HEK293 (cell line): ENCODE measurements around the gene LTBP1.

Experiments used
- BCL11B ChIP-seq: fragments of 450-650 bp; formaldehyde crosslinking; IDR thresholded peaks from 2 replicates; pipeline ENCODE4 v1.5.1; 2016; ENCODE audit warnings: low read depth, missing biosample characterization, missing genetic modification characterization
- GLI2 ChIP-seq: fragments of 450-650 bp; formaldehyde crosslinking; IDR thresholded peaks from 2 replicates; pipeline ENCODE4; 2017; ENCODE audit warnings: missing biosample characterization, missing genetic modification characterization, low read depth, borderline replicate concordance
- KLF10 ChIP-seq: fragments of 450-650 bp; IDR thresholded peaks from 2 replicates; pipeline ENCODE4 v1.5.1; 2018; ENCODE audit warnings: missing biosample characterization, mild to moderate bottlenecking, missing genetic modification characterization
- KLF16 ChIP-seq: fragments of 450-650 bp; formaldehyde crosslinking; IDR thresholded peaks from 2 replicates; pipeline ENCODE4 v1.5.1; 2017; ENCODE audit warnings: missing biosample characterization, missing genetic modification characterization
- KLF7 ChIP-seq: fragments of 450-650 bp; formaldehyde crosslinking; IDR thresholded peaks from 2 replicates; pipeline ENCODE4 v1.5.1; 2016; ENCODE audit warnings: missing biosample characterization, missing genetic modification characterization, borderline replicate concordance
- KLF8 ChIP-seq: fragments of 450-650 bp; formaldehyde crosslinking; IDR thresholded peaks from 2 replicates; pipeline ENCODE4 v1.5.1; 2016; ENCODE audit warnings: missing biosample characterization, missing genetic modification characterization
- OVOL3 ChIP-seq: fragments of 450-650 bp; formaldehyde crosslinking; IDR thresholded peaks from 2 replicates; pipeline ENCODE4 v1.5.1; 2016; ENCODE audit warnings: missing biosample characterization, missing genetic modification characterization
- REPIN1 ChIP-seq: fragments of 450-650 bp; formaldehyde crosslinking; IDR thresholded peaks from 2 replicates; pipeline ENCODE4 v1.5.1; 2017; ENCODE audit warnings: missing biosample characterization, missing genetic modification characterization, low read depth
- SP7 ChIP-seq: fragments of 450-650 bp; formaldehyde crosslinking; IDR thresholded peaks from 2 replicates; pipeline ENCODE4 v1.5.1; 2016; ENCODE audit warnings: missing biosample characterization, missing genetic modification characterization
- ZNF133 ChIP-seq: fragments of 450-650 bp; formaldehyde crosslinking; IDR thresholded peaks from 2 replicates; pipeline ENCODE4 v1.5.1; 2016; ENCODE audit warnings: missing biosample characterization, missing genetic modification characterization
- ZNF16 ChIP-seq: fragments of 450-650 bp; formaldehyde crosslinking; IDR thresholded peaks from 2 replicates; pipeline ENCODE4 v1.5.1; 2016; ENCODE audit warnings: low read depth, missing biosample characterization, missing genetic modification characterization
- ZNF2 ChIP-seq: fragments of 450-650 bp; formaldehyde crosslinking; IDR thresholded peaks from 2 replicates; pipeline ENCODE4 v1.5.1; 2016; ENCODE audit warnings: missing biosample characterization, missing genetic modification characterization
- ZNF214 ChIP-seq: fragments of 450-650 bp; formaldehyde crosslinking; IDR thresholded peaks from 2 replicates; pipeline ENCODE4 v1.5.1; 2017; ENCODE audit warnings: missing biosample characterization, mild to moderate bottlenecking, missing genetic modification characterization, borderline replicate concordance
- ZNF23 ChIP-seq: fragments of 450-650 bp; formaldehyde crosslinking; IDR thresholded peaks from 2 replicates; pipeline ENCODE4 v1.5.1; 2016; ENCODE audit warnings: missing biosample characterization, missing genetic modification characterization, borderline replicate concordance
- ZNF239 ChIP-seq: fragments of 450-650 bp; formaldehyde crosslinking; IDR thresholded peaks from 2 replicates; pipeline ENCODE4 v1.5.1; 2016; ENCODE audit warnings: missing biosample characterization, missing genetic modification characterization
- ZNF416 ChIP-seq: fragments of 450-650 bp; formaldehyde crosslinking; IDR thresholded peaks from 2 replicates; pipeline ENCODE4 v1.5.1; 2016; ENCODE audit warnings: missing biosample characterization, missing genetic modification characterization
- ZNF529 ChIP-seq: fragments of 450-650 bp; formaldehyde crosslinking; IDR thresholded peaks from 2 replicates; pipeline ENCODE4 v1.5.1; 2017; ENCODE audit warnings: missing genetic modification characterization, missing biosample characterization; ENCODE audit not compliant: insufficient replicate concordance
- ZNF621 ChIP-seq: fragments of 450-650 bp; formaldehyde crosslinking; IDR thresholded peaks from 2 replicates; pipeline ENCODE4 v1.5.1; 2017; ENCODE audit warnings: missing biosample characterization, missing genetic modification characterization
- ZNF624 ChIP-seq: fragments of 450-650 bp; formaldehyde crosslinking; IDR thresholded peaks from 2 replicates; pipeline ENCODE4 v1.5.1; 2017; ENCODE audit warnings: missing biosample characterization, missing genetic modification characterization
- ZNF629 ChIP-seq: fragments of 450-650 bp; formaldehyde crosslinking; IDR thresholded peaks from 2 replicates; pipeline ENCODE4 v1.5.1; 2017; ENCODE audit warnings: missing biosample characterization, missing genetic modification characterization
- ZNF660 ChIP-seq: fragments of 450-650 bp; IDR thresholded peaks from 2 replicates; pipeline ENCODE4 v1.5.1; 2018; ENCODE audit warnings: missing biosample characterization, mild to moderate bottlenecking, missing genetic modification characterization
- ZNF670 ChIP-seq: fragments of 450-650 bp; formaldehyde crosslinking; IDR thresholded peaks from 2 replicates; pipeline ENCODE4 v1.5.1; 2016; ENCODE audit warnings: missing biosample characterization, missing genetic modification characterization, low read depth
- ZNF677 ChIP-seq: fragments of 450-650 bp; IDR thresholded peaks from 2 replicates; pipeline ENCODE4 v1.5.0; 2018; ENCODE audit warnings: missing biosample characterization, mild to moderate bottlenecking, missing genetic modification characterization, moderate library complexity
- ZNF701 ChIP-seq: fragments of 450-650 bp; formaldehyde crosslinking; IDR thresholded peaks from 2 replicates; pipeline ENCODE4 v1.5.1; 2016; ENCODE audit warnings: missing biosample characterization, missing genetic modification characterization
- ZNF792 ChIP-seq: fragments of 450-650 bp; formaldehyde crosslinking; IDR thresholded peaks from 2 replicates; pipeline ENCODE4 v1.5.1; 2016; ENCODE audit warnings: missing biosample characterization, missing genetic modification characterization
- ZSCAN30 ChIP-seq: fragments of 450-650 bp; IDR thresholded peaks from 2 replicates; pipeline ENCODE4 v1.5.1; 2018; ENCODE audit warnings: missing biosample characterization, mild to moderate bottlenecking, missing genetic modification characterization, moderate library complexity
- ZXDB ChIP-seq: fragments of 450-650 bp; formaldehyde crosslinking; IDR thresholded peaks from 2 replicates; pipeline ENCODE4 v1.5.1; 2016; ENCODE audit warnings: missing biosample characterization, missing genetic modification characterization
- TF ChIP-seq, protein P1 (sequence below): fragments of 450-650 bp; formaldehyde crosslinking; IDR thresholded peaks from 2 replicates; pipeline ENCODE4 v1.5.1; 2016; ENCODE audit warnings: missing biosample characterization, missing genetic modification characterization
- TF ChIP-seq, protein P2 (sequence below): fragments of 450-650 bp; formaldehyde crosslinking; IDR thresholded peaks from 2 replicates; pipeline ENCODE4 v1.5.1; 2016; ENCODE audit warnings: missing biosample characterization, missing genetic modification characterization
- TF ChIP-seq, protein P3 (sequence below): fragments of 450-650 bp; formaldehyde crosslinking; IDR thresholded peaks from 2 replicates; pipeline ENCODE4 v1.5.1; 2017; ENCODE audit warnings: missing biosample characterization, missing genetic modification characterization
- TF ChIP-seq, protein P4 (sequence below): fragments of 450-650 bp; formaldehyde crosslinking; IDR thresholded peaks from 2 replicates; pipeline ENCODE4 v1.5.1; 2016; ENCODE audit warnings: missing biosample characterization, missing genetic modification characterization
- TF ChIP-seq, protein P5 (sequence below): fragments of 450-650 bp; formaldehyde crosslinking; IDR thresholded peaks from 2 replicates; pipeline ENCODE4 v1.5.1; 2016; ENCODE audit warnings: missing biosample characterization, missing genetic modification characterization
- TF ChIP-seq, protein P6 (sequence below): fragments of 450-650 bp; formaldehyde crosslinking; IDR thresholded peaks from 2 replicates; pipeline ENCODE4 v1.5.1; 2016; ENCODE audit warnings: missing biosample characterization, missing genetic modification characterization

The LTBP1 gene

DNA sequence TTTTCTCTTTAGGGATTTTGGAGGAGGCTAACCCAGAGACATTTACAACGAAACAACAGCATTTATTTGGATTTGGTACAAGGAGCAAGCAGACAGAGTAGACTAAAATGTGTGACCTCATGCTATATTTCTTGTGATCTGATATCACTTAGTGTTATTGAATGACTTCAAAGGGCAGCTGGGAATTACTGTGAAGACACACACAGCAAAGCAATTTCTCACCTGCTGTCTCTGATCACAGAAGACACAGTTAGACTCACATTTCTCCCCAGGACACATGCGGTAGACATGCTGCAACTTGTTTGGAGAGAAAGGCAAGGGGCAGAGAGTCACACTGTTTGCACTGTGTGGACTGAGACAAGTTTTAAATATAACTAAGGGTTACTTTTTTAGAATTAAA lies 67.5 kb downstream of the LTBP1 start (continued):
- TF ChIP-seq GLI2 (tag by site-specific recombination) (no peak), ZNF416 (no peak), ZNF529 (no peak), OVOL3 (tag by site-specific recombination) (0 out of 2 replicates have a peak, but pooled peaks have one; percentile 29), REPIN1 (tag by site-specific recombination) (no peak), KLF7 (no peak), ZXDB (tag by site-specific recombination) (no peak), ZNF16 (tag by site-specific recombination) (no peak), SP7 (tag by site-specific recombination) (peak; percentile 52; the same call in 1 of the 2 replicates), ZNF133 (tag by site-specific recombination) (no peak), ZNF629 (tag by site-specific recombination) (peak; percentile 92), KLF8 (tag by site-specific recombination) (no peak), ZNF701 (tag by site-specific recombination) (no peak), KLF10 (tag by site-specific recombination) (no peak), ZNF677 (tag by site-specific recombination) (no peak), ZNF624 (tag by site-specific recombination) (no peak), ZNF660 (tag by site-specific recombination) (no peak), ZNF792 (tag by site-specific recombination) (no peak), ZNF239 (no peak), BCL11B (tag by site-specific recombination) (no peak), ZNF2 (tag by site-specific recombination) (0 out of 2 replicates have a peak, but pooled peaks have one; percentile 32), KLF16 (tag by site-specific recombination) (no peak), ZNF670 (no peak), ZSCAN30 (tag by site-specific recombination) (no peak), ZNF214 (no peak), ZNF23 (no peak), ZNF621 (tag by site-specific recombination) (no peak)
- TF ChIP-seq, protein P1, sequence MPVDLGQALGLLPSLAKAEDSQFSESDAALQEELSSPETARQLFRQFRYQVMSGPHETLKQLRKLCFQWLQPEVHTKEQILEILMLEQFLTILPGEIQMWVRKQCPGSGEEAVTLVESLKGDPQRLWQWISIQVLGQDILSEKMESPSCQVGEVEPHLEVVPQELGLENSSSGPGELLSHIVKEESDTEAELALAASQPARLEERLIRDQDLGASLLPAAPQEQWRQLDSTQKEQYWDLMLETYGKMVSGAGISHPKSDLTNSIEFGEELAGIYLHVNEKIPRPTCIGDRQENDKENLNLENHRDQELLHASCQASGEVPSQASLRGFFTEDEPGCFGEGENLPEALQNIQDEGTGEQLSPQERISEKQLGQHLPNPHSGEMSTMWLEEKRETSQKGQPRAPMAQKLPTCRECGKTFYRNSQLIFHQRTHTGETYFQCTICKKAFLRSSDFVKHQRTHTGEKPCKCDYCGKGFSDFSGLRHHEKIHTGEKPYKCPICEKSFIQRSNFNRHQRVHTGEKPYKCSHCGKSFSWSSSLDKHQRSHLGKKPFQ (tag by site-specific recombination) = 0 out of 2 replicates have a peak, but pooled peaks have one; percentile 19
- TF ChIP-seq, protein P2, sequence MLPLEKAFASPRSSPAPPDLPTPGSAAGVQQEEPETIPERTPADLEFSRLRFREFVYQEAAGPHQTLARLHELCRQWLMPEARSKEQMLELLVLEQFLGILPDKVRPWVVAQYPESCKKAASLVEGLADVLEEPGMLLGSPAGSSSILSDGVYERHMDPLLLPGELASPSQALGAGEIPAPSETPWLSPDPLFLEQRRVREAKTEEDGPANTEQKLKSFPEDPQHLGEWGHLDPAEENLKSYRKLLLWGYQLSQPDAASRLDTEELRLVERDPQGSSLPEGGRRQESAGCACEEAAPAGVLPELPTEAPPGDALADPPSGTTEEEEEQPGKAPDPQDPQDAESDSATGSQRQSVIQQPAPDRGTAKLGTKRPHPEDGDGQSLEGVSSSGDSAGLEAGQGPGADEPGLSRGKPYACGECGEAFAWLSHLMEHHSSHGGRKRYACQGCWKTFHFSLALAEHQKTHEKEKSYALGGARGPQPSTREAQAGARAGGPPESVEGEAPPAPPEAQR (tag by site-specific recombination) = no peak
- TF ChIP-seq, protein P3, sequence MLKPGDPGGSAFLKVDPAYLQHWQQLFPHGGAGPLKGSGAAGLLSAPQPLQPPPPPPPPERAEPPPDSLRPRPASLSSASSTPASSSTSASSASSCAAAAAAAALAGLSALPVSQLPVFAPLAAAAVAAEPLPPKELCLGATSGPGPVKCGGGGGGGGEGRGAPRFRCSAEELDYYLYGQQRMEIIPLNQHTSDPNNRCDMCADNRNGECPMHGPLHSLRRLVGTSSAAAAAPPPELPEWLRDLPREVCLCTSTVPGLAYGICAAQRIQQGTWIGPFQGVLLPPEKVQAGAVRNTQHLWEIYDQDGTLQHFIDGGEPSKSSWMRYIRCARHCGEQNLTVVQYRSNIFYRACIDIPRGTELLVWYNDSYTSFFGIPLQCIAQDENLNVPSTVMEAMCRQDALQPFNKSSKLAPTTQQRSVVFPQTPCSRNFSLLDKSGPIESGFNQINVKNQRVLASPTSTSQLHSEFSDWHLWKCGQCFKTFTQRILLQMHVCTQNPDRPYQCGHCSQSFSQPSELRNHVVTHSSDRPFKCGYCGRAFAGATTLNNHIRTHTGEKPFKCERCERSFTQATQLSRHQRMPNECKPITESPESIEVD = 0 out of 2 replicates have a peak, but pooled peaks have one; percentile 7
- TF ChIP-seq, protein P4, sequence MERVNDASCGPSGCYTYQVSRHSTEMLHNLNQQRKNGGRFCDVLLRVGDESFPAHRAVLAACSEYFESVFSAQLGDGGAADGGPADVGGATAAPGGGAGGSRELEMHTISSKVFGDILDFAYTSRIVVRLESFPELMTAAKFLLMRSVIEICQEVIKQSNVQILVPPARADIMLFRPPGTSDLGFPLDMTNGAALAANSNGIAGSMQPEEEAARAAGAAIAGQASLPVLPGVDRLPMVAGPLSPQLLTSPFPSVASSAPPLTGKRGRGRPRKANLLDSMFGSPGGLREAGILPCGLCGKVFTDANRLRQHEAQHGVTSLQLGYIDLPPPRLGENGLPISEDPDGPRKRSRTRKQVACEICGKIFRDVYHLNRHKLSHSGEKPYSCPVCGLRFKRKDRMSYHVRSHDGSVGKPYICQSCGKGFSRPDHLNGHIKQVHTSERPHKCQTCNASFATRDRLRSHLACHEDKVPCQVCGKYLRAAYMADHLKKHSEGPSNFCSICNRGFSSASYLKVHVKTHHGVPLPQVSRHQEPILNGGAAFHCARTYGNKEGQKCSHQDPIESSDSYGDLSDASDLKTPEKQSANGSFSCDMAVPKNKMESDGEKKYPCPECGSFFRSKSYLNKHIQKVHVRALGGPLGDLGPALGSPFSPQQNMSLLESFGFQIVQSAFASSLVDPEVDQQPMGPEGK (tag by site-specific recombination) = no peak
- TF ChIP-seq, protein P5, sequence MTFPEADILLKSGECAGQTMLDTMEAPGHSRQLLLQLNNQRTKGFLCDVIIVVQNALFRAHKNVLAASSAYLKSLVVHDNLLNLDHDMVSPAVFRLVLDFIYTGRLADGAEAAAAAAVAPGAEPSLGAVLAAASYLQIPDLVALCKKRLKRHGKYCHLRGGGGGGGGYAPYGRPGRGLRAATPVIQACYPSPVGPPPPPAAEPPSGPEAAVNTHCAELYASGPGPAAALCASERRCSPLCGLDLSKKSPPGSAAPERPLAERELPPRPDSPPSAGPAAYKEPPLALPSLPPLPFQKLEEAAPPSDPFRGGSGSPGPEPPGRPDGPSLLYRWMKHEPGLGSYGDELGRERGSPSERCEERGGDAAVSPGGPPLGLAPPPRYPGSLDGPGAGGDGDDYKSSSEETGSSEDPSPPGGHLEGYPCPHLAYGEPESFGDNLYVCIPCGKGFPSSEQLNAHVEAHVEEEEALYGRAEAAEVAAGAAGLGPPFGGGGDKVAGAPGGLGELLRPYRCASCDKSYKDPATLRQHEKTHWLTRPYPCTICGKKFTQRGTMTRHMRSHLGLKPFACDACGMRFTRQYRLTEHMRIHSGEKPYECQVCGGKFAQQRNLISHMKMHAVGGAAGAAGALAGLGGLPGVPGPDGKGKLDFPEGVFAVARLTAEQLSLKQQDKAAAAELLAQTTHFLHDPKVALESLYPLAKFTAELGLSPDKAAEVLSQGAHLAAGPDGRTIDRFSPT (tag by site-specific recombination) = 0 out of 2 replicates have a peak, but pooled peaks have one; percentile 39
- TF ChIP-seq, protein P6, sequence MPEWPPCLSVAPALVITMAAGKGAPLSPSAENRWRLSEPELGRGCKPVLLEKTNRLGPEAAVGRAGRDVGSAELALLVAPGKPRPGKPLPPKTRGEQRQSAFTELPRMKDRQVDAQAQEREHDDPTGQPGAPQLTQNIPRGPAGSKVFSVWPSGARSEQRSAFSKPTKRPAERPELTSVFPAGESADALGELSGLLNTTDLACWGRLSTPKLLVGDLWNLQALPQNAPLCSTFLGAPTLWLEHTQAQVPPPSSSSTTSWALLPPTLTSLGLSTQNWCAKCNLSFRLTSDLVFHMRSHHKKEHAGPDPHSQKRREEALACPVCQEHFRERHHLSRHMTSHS (tag by site-specific recombination) = no peak
